Right lobe of liver (tissue), 6 donors: ENCODE data around the gene CATSPER1. TPM values are rescaled to one million over a fixed set of nuclear protein-coding genes. Genes with fewer than 3 reads are reported as not detected.

ENCODE experiments used
- ATAC-seq, 4 donors: fragments of 200-7000 bp; cut with Tn5 transposase; one replicate each; pipeline ENCODE4 v1.9.1; 2020; ENCODE audit warnings: mild to moderate bottlenecking in 4 of 4, moderate library complexity in 4 of 4
- DNase-seq, 3 donors: peaks; one replicate each; pipeline ENCODE4 v3.0.0-alpha.2; 2020
- H3K27ac ChIP-seq, 3 donors: fragments of 200-600 bp; one replicate each; pipeline ENCODE4 v1.8.0; 2022
- H3K27me3 ChIP-seq, 2 donors: fragments of 200-600 bp; one replicate each; pipeline ENCODE4 v1.8.0; 2022
- H3K36me3 ChIP-seq, 4 donors: fragments of 200-600 bp; sonication (generic) in 1 of 4; one replicate each; pipeline versions ENCODE4 v1.5.1 to v1.8.0; 2017 to 2022; ENCODE audit warnings: control low read depth in 1 of 4
- H3K4me1 ChIP-seq, 4 donors: fragments of 200-600 bp; sonication (generic) in 1 of 4; one replicate each; pipeline versions ENCODE4 v1.5.1 to v1.8.0; 2017 to 2022; ENCODE audit warnings: control low read depth in 1 of 4
- H3K4me3 ChIP-seq, 3 donors: fragments of 200-600 bp; one replicate each; pipeline ENCODE4 v1.8.0; 2022
- H3K9me3 ChIP-seq, 4 donors: fragments of 200-600 bp; sonication (generic) in 1 of 4; one replicate each; pipeline versions ENCODE4 v1.5.1 to v1.8.0; 2017 to 2022; ENCODE audit warnings: control low read depth in 1 of 4
- POLR2A ChIP-seq: fragments of 450-650 bp; IDR thresholded peaks from one replicate; pipeline ENCODE4 v1.6.1; 2017; ENCODE audit warnings: antibody characterized with exemption, mild to moderate bottlenecking
- WGBS: methylation state at CpG from one replicate; pipeline ENCODE4 v1.1.6; 2018; ENCODE audit warnings: low coverage, low lambda C conversion rate; ENCODE audit not compliant: insufficient coverage; ENCODE audit errors: missing lambda C conversion rate; 5-methylcytosine and 5-hydroxymethylcytosine counted together
- intact Hi-C, 2 donors: fragments of 100-400 bp; cut with DNase I; formaldehyde crosslinking; loops; one replicate each; pipeline versions ENCODE4 v1.11.2 to v1.14.1; 2022
- total RNA-seq, 6 experiments: library from RNA; depleted of rRNA in 2 of 6; stranded (reverse); fragments of >200 nt in 2 of 6; fragmentation: NEBNext Ultra II Directional in 3 of 6; extraction: Animal tissue kit (Norgen Biotek cat#: 25700) in 3 of 6; gene quantifications; one replicate each; pipeline versions ENCODE4 v1.1.0 to v1.2.4, GENCODE V29; 2016 to 2023
- TF ChIP-seq, protein P1 (sequence below), 4 donors: fragments of 200-600 bp in 3 of 4; fragments of 450-650 bp in 1 of 4; IDR thresholded peaks; one replicate each; pipeline versions ENCODE4 v1.5.1 to v1.8.0; 2016 to 2022; ENCODE audit warnings: antibody characterized with exemption in 4 of 4, mild to moderate bottlenecking in 2 of 4
- donor health status: DM: no; HTN: yes; CAD: no.
- donor health status: DM: no; HTN: no; CAD: no.
- donor health status: DM: no; HTN: no; CAD: no.
- donor health status: DM: no; HTN: yes; CAD: no.
- donor health status: DM: no; HTN: yes; CAD: no.

Gene CATSPER1
- total RNA-seq, 6 experiments from 2014 or later, result not detected

DNA sequence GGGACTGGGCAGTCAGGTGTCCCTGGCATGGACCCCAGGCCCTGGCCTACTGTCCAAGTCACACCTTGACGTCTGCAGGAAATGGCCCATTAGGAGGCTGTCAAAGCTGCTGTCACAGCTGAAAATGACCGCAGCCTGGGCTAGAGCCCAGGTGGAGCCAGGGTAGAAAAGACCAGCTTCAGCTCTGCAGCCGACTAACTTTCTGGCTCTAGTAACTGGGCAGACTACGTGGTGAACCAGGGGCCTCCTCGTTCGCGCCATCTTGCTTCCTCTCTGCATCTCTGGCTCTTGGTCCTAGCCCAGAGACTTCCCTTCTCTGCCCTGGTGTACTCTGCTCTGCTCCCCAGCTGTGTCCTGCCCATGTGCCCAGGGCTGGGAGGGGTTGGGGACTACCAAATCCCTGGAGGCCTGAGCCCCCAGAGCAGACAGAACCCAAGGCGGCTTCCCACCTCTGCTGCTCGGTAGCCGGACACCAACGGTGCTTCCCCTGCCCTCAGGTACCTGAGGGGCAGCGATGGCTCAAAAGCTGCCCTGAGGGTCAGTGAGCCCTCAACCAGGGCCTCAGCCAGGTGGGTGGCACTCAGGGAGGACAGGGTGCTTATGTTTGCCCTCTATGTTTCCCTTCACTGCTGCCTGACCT is 45.1 kb downstream of the CATSPER1 start:
- no CpG with 5 or more reads among the region's 12 CpGs for WGBS

DNA sequence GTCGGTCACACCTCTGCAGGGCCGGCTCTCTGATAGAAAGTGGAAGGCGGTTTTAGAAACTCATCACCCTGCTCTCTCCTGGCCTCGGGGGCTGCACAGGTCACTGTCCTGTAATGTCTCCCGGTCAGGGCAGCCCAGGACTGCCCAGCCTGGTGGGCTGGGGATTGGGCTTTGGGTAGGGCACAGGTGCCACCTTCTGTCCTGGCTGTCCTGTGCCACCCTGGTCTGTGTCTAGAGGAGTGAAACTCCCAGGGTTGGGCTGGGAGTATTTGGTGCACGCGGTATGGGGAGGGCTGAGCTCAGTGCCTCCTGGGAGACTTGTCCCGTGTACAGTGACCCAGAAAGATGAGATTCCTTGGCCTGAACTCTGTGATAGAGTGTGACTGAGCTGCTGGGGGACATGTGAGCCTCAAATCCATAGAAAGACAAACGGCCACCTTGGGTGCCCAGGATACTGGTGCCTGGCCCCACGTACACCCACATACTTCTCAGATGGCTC is 47.0 kb downstream of the CATSPER1 start:
- TF ChIP-seq, protein P1, sequence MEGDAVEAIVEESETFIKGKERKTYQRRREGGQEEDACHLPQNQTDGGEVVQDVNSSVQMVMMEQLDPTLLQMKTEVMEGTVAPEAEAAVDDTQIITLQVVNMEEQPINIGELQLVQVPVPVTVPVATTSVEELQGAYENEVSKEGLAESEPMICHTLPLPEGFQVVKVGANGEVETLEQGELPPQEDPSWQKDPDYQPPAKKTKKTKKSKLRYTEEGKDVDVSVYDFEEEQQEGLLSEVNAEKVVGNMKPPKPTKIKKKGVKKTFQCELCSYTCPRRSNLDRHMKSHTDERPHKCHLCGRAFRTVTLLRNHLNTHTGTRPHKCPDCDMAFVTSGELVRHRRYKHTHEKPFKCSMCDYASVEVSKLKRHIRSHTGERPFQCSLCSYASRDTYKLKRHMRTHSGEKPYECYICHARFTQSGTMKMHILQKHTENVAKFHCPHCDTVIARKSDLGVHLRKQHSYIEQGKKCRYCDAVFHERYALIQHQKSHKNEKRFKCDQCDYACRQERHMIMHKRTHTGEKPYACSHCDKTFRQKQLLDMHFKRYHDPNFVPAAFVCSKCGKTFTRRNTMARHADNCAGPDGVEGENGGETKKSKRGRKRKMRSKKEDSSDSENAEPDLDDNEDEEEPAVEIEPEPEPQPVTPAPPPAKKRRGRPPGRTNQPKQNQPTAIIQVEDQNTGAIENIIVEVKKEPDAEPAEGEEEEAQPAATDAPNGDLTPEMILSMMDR (IDR thresholded peaks at IDR 0.05), result no peak
- no peak for TF ChIP-seq POLR2A
- Histone ChIP-seq H3K36me3 (peaks cover 0 to 33% (median 16%) of the 10 kb centered on the region in 4 donors), H3K4me1 (no peaks in the 10 kb centered on the region), H3K27ac (no peak overlapping the region), H3K27me3 (no peaks in the 10 kb centered on the region), H3K4me3 (no peak overlapping the region), H3K9me3 (no peaks in the 10 kb centered on the region)
- intact Hi-C loops, result no loop called here
- no peak for ATAC-seq
- 89% methylated on average over 8 of the region's 10 CpGs for WGBS
- no peak for DNase-seq

More for the DNA sequence above, 45.1 kb downstream of the CATSPER1 start:
- TF ChIP-seq, protein P1 (IDR thresholded peaks at IDR 0.05), result no peak
- TF ChIP-seq POLR2A, result no peak
- Histone ChIP-seq H3K36me3 (peaks cover 0 to 33% (median 16%) of the 10 kb centered on the region in 4 donors), H3K9me3 (no peaks in the 10 kb centered on the region), H3K4me3 (no peak overlapping the region), H3K27ac (no peak overlapping the region), H3K4me1 (no peaks in the 10 kb centered on the region), H3K27me3 (no peaks in the 10 kb centered on the region)
- intact Hi-C loops, result loop anchor here (10.0 kb wide), 1 partner anchor 96 kb away; the partner anchor contains the start of gene FIBP (in 2 of the 2)
- ATAC-seq (peak in 1 of 4 donors; percentile 13), DNase-seq (no peak)

- DNase-seq (no peak), ATAC-seq (no peak)
- Histone ChIP-seq H3K4me1 (no peaks in the 10 kb centered on the region), H3K27me3 (no peaks in the 10 kb centered on the region), H3K9me3 (no peaks in the 10 kb centered on the region), H3K27ac (no peak overlapping the region), H3K36me3 (peaks cover 0 to 33% (median 16%) of the 10 kb centered on the region in 4 donors), H3K4me3 (no peak overlapping the region)
- TF ChIP-seq, protein P1 (IDR thresholded peaks at IDR 0.05), result no peak
- no peak for TF ChIP-seq POLR2A
- intact Hi-C loops, result no loop called here
- WGBS, result 87% methylated on average over 9 of the region's 34 CpGs
These were observed 47.7 kb downstream of the CATSPER1 start for GRCh38 chr11:65978391-65979238.

GRCh38 chr11:65977621-65978390 is 48.5 kb downstream of the CATSPER1 start:
- 88% methylated on average over 10 of the region's 29 CpGs for WGBS
- peaks cover 0 to 33% (median 17%) of the 10 kb centered on the region in 4 donors for H3K36me3 ChIP-seq
- intact Hi-C loops, result no loop called here

More at GRCh38 chr11:65977621-65978390, 48.5 kb downstream of the CATSPER1 start:
- H3K4me1 ChIP-seq, result no peaks in the 10 kb centered on the region
- H3K27ac ChIP-seq, result no peak overlapping the region
- no peaks in the 10 kb centered on the region for H3K9me3 ChIP-seq
- H3K27me3 ChIP-seq, result no peaks in the 10 kb centered on the region
- ATAC-seq (peak in 1 of 4 donors; percentile 15), DNase-seq (no peak)
- no peak overlapping the region for H3K4me3 ChIP-seq
- no peak for TF ChIP-seq POLR2A
- TF ChIP-seq, protein P1 (IDR thresholded peaks at IDR 0.05), result no peak
